RWPE2 (cell line): ENCODE data around the gene PNLIPRP1.

Experiments used
- ATAC-seq: fragments of 200-7000 bp; cut with Tn5 transposase; 3 replicates; pipeline ENCODE4 v1.9.1; 2021; ENCODE audit warnings: low read depth
- DNase-seq: peaks from one replicate; pipeline ENCODE4 v3.0.0-alpha.2; 2020; ENCODE audit warnings: low spot score
- H3K27ac ChIP-seq: fragments of 450-650 bp; 2 replicates; pipeline ENCODE4 v1.5.1; 2017; ENCODE audit warnings: mild to moderate bottlenecking; ENCODE audit not compliant: poor library complexity, severe bottlenecking
- H3K27me3 ChIP-seq: fragments of 250-450 bp; sonication (Bioruptor Pico); 2 replicates; pipeline ENCODE4 v1.5.1; 2021; ENCODE audit warnings: mild to moderate bottlenecking, moderate library complexity; ENCODE audit not compliant: insufficient read depth, poor library complexity, severe bottlenecking
- H3K36me3 ChIP-seq: fragments of 250-450 bp; sonication (Bioruptor Pico); 2 replicates; pipeline ENCODE4 v1.5.1; 2020; ENCODE audit warnings: low read depth, mild to moderate bottlenecking, moderate library complexity
- H3K4me1 ChIP-seq: fragments of 250-450 bp; sonication (Bioruptor Pico); 2 replicates; pipeline ENCODE4 v1.5.1; 2021; ENCODE audit warnings: mild to moderate bottlenecking, moderate library complexity; ENCODE audit not compliant: insufficient read depth, poor library complexity, severe bottlenecking
- H3K4me3 ChIP-seq: fragments of 250-450 bp; sonication (Bioruptor Pico); 2 replicates; pipeline ENCODE4 v1.5.1; 2021; ENCODE audit warnings: mild to moderate bottlenecking, moderate library complexity; ENCODE audit not compliant: severe bottlenecking
- H3K9me3 ChIP-seq: fragments of 250-450 bp; sonication (Bioruptor Pico); 2 replicates; pipeline ENCODE4 v1.5.1; 2021; ENCODE audit warnings: mild to moderate bottlenecking, moderate library complexity; ENCODE audit not compliant: severe bottlenecking
- TF ChIP-seq, protein P1 (sequence below): fragments of 450-650 bp; IDR thresholded peaks from one replicate; pipeline ENCODE4 v1.5.1; 2017; ENCODE audit warnings: mild to moderate bottlenecking, moderate library complexity; ENCODE audit not compliant: poor library complexity, severe bottlenecking

The PNLIPRP1 gene

DNA sequence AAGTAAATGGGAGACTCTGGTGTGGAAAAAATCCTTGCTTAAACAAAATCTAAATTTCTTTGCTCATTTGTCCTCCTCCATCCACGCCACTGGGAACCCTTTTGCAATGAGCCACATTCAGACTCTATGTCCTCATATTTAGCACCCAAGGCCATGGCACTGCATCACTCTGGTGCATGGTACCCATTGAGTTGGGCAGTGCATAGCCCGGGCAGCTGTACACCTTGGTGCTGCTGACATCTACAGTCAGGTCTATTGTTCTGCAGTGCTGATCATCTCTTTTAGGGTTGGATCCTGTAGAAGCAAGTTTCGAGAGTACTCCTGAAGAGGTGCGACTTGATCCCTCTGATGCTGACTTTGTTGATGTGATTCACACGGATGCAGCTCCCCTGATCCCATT, 6.8 kb downstream of the PNLIPRP1 start:
- no peak overlapping the region for H3K27ac ChIP-seq
- ATAC-seq (no peak), DNase-seq (no peak)
- H3K9me3 ChIP-seq, result no peaks in the 10 kb centered on the region
- no peaks in the 10 kb centered on the region for H3K36me3 ChIP-seq
- H3K4me3 ChIP-seq, result no peak overlapping the region
- TF ChIP-seq, protein P1, sequence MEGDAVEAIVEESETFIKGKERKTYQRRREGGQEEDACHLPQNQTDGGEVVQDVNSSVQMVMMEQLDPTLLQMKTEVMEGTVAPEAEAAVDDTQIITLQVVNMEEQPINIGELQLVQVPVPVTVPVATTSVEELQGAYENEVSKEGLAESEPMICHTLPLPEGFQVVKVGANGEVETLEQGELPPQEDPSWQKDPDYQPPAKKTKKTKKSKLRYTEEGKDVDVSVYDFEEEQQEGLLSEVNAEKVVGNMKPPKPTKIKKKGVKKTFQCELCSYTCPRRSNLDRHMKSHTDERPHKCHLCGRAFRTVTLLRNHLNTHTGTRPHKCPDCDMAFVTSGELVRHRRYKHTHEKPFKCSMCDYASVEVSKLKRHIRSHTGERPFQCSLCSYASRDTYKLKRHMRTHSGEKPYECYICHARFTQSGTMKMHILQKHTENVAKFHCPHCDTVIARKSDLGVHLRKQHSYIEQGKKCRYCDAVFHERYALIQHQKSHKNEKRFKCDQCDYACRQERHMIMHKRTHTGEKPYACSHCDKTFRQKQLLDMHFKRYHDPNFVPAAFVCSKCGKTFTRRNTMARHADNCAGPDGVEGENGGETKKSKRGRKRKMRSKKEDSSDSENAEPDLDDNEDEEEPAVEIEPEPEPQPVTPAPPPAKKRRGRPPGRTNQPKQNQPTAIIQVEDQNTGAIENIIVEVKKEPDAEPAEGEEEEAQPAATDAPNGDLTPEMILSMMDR, result no peak
- H3K27me3 ChIP-seq, result peaks cover 3% of the 10 kb centered on the region
- no peaks in the 10 kb centered on the region for H3K4me1 ChIP-seq

DNA sequence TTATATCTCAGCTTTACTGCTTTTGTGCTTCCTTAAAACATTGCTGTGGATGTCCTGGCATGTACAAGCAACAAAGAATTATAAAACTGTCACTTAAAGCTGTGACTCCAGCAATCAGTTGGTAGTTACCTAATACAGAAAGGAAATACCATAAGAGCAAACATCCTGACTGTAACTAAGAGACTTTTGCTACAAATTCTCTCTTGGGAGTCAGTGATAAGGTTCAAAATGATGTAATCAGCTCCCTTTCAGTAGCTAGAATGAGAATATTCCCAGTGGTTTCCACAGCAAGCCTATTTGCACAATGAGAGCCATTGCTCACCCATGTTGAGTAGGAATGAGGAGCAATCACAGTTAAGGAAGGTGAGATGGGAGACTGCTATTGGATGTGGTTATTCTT, 7.6 kb downstream of the PNLIPRP1 start:
- no peak for DNase-seq
- no peak for ATAC-seq
- Histone ChIP-seq H3K4me1 (no peaks in the 10 kb centered on the region), H3K27me3 (peaks cover 3% of the 10 kb centered on the region), H3K9me3 (no peaks in the 10 kb centered on the region), H3K4me3 (no peak overlapping the region), H3K27ac (no peak overlapping the region), H3K36me3 (no peaks in the 10 kb centered on the region)
- TF ChIP-seq, protein P1, result no peak

DNA sequence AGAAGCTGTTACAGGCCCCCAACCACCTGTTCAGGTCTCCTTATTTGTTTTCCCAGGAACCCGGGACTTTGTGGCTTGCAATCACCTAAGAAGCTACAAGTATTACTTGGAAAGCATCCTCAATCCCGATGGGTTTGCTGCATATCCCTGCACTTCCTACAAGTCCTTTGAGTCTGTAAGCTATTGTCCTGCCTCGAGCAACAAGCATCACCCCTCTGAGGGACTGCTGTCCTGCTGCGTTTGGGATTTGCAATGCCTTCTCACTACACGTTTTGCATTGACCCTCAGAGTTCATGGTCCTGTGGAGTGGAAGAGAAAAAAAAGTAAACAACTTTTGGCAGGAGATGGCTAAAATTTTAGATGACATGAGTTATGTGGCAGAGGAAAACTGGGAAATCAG, 9.2 kb downstream of the PNLIPRP1 start:
- Histone ChIP-seq H3K4me3 (no peak overlapping the region), H3K9me3 (no peaks in the 10 kb centered on the region), H3K27ac (no peak overlapping the region), H3K4me1 (no peaks in the 10 kb centered on the region), H3K27me3 (peaks cover 3% of the 10 kb centered on the region), H3K36me3 (no peaks in the 10 kb centered on the region)
- ATAC-seq, result no peak
- no peak for DNase-seq
- TF ChIP-seq, protein P1, result no peak

DNA sequence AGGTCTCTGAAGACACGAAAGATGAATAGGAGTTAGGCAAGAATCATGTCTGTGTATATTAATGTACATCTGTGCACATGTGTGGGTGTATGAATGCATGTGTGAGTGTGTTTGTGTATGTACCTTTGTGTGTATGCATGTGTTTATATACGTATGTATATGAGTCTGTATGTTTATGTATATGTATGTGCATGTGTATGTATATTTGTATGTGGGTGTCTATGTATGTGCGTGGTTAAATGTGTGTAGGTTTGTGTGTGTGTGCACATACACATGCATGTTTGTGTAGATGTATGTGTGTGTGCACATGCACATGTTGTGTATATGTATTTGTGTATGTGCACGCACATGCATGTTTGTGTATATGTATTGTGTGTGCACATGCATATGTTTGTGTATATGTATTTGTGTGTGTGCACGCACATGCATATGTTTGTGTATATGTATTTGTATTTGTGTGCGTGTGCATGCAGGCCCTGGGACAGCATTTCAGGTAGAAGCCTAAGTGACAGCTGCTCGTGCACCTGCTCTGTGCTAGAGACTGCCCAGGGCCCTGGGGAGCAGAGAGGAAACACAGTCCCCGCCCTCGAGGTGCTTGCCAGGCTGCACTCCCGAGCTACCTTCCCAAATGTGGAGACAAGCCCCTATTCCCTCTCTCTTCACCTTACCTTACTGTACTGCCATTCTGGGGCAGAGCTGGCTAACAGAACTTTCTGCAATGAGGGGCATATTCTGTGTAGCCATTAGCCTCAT, 12.1 kb downstream of the PNLIPRP1 start:
- no peaks in the 10 kb centered on the region for H3K9me3 ChIP-seq
- TF ChIP-seq, protein P1, result no peak
- H3K4me1 ChIP-seq, result no peaks in the 10 kb centered on the region
- DNase-seq (no peak), ATAC-seq (no peak)
- H3K27me3 ChIP-seq, result peaks cover 3% of the 10 kb centered on the region
- H3K4me3 ChIP-seq, result no peak overlapping the region
- no peaks in the 10 kb centered on the region for H3K36me3 ChIP-seq
- no peak overlapping the region for H3K27ac ChIP-seq

DNA sequence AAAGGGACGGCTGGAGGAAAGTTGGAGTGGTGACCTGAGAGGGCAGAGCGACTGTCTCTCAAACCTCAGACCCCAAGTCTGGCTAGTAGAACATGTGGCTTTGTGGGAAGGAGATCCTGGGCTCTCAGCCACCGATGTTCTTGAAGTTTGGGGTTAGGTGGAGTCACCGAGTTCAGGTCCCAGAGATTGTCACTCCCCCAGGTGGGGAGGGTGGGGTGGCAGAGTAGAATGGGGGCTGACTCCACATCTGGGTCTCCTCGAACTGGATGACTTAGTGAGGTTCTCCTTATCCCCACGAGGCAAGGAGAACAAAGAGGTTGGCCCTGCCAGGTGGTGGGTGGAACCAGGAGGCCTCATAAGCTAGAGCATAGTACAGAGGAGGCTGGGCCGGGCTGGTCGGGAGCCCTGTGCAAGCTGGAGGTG, 15.3 kb downstream of the PNLIPRP1 start:
- H3K4me1 ChIP-seq, result no peaks in the 10 kb centered on the region
- no peaks in the 10 kb centered on the region for H3K27me3 ChIP-seq
- ATAC-seq (no peak), DNase-seq (no peak)
- no peaks in the 10 kb centered on the region for H3K36me3 ChIP-seq
- TF ChIP-seq, protein P1, result no peak
- no peak overlapping the region for H3K27ac ChIP-seq
- H3K9me3 ChIP-seq, result no peaks in the 10 kb centered on the region
- no peak overlapping the region for H3K4me3 ChIP-seq
